GM23248 (cell line): Measurements from ENCODE around the gene OR2B6. TPM values are rescaled to one million over a fixed set of nuclear protein-coding genes. Genes with fewer than 3 reads are reported as not detected.

Experiments used
- DNase-seq: peaks from one replicate; pipeline ENCODE4 v3.0.0-alpha.2; 2015
- H2AFZ ChIP-seq: fragments of 200-600 bp; sonication (generic); 2 replicates; pipeline ENCODE4 v1.6.1; 2016; ENCODE audit warnings: antibody characterized with exemption
- H3F3A ChIP-seq: fragments of 200-600 bp; sonication (generic); 2 replicates; pipeline ENCODE4 v1.6.1; 2016; ENCODE audit warnings: mild to moderate bottlenecking, antibody characterized with exemption, mixed run types; ENCODE audit not compliant: insufficient read depth
- H3K27ac ChIP-seq: fragments of 200-600 bp; sonication (generic); 2 replicates; pipeline ENCODE4 v1.5.1; 2016; ENCODE audit warnings: mild to moderate bottlenecking
- H3K27me3 ChIP-seq: fragments of 200-600 bp; sonication (generic); replicated peaks from 2 replicates; pipeline ENCODE4 v1.6.1; 2016; ENCODE audit warnings: mild to moderate bottlenecking; ENCODE audit not compliant: insufficient read depth
- H3K36me3 ChIP-seq: fragments of 200-600 bp; sonication (generic); 2 replicates; pipeline ENCODE4 v1.6.1; 2016; ENCODE audit warnings: low read depth, mild to moderate bottlenecking
- H3K4me1 ChIP-seq: fragments of 200-600 bp; sonication (generic); 2 replicates; pipeline ENCODE4 v1.6.1; 2016; ENCODE audit warnings: mild to moderate bottlenecking; ENCODE audit not compliant: insufficient read depth
- H3K4me2 ChIP-seq: fragments of 200-600 bp; sonication (generic); one replicate; pipeline ENCODE4 v1.6.1; 2016; ENCODE audit warnings: mild to moderate bottlenecking; ENCODE audit not compliant: unreplicated experiment
- H3K4me3 ChIP-seq: fragments of 200-600 bp; sonication (generic); 2 replicates; pipeline ENCODE4 v1.5.1; 2016; ENCODE audit warnings: mild to moderate bottlenecking
- H3K79me2 ChIP-seq: fragments of 200-600 bp; sonication (generic); 2 replicates; pipeline ENCODE4 v1.6.1; 2016; ENCODE audit warnings: mild to moderate bottlenecking; ENCODE audit not compliant: insufficient read depth
- H3K9ac ChIP-seq: fragments of 200-600 bp; sonication (generic); 2 replicates; pipeline ENCODE4 v1.6.1; 2016; ENCODE audit warnings: mild to moderate bottlenecking
- H3K9me2 ChIP-seq: fragments of 200-600 bp; sonication (generic); 2 replicates; pipeline ENCODE4 v1.6.1; 2016; ENCODE audit warnings: mixed run types, mild to moderate bottlenecking, moderate library complexity; ENCODE audit not compliant: insufficient read depth
- H3K9me3 ChIP-seq: fragments of 200-600 bp; sonication (generic); one replicate; pipeline ENCODE4 v1.6.1; 2017; ENCODE audit warnings: low read depth
- H4K20me1 ChIP-seq: fragments of 200-600 bp; sonication (generic); 2 replicates; pipeline ENCODE4 v1.6.0; 2016; ENCODE audit not compliant: insufficient read depth
- EZH2 ChIP-seq: fragments of 200-600 bp; sonication (generic); IDR thresholded peaks from 2 replicates; pipeline ENCODE4 v1.6.1; 2018; ENCODE audit warnings: antibody characterized with exemption, mild to moderate bottlenecking; ENCODE audit not compliant: insufficient read depth, poor library complexity, severe bottlenecking
- EZH2phosphoT487 ChIP-seq: fragments of 200-600 bp; sonication (generic); IDR thresholded peaks from 2 replicates; pipeline ENCODE4 v1.6.1; 2018; ENCODE audit warnings: antibody characterized with exemption, moderate library complexity, mild to moderate bottlenecking, low read depth; ENCODE audit not compliant: insufficient read depth
- WGBS, 2 experiments: methylation state at CpG; one replicate each; pipeline ENCODE4 v1.1.6; 2015 to 2017; ENCODE audit warnings: low lambda C conversion rate in 2 of 2, low coverage in 1 of 2; ENCODE audit errors: missing lambda C conversion rate in 2 of 2; 5-methylcytosine and 5-hydroxymethylcytosine counted together
- in situ Hi-C: fragments of 300-500 bp; cut with MboI; formaldehyde crosslinking; loops from 2 replicates; pipeline ENCODE4 v1.15.0; 2020
- polyA plus RNA-seq: library from polyadenylated mRNA; unstranded; fragments of >200 nt; fragmentation: Nextera tagmentation; extraction: Ambion mirVana; gene quantifications from 2 replicates; pipeline ENCODE4 v1.2.1, GENCODE V29; 2016
- total RNA-seq: library from RNA; depleted of rRNA; stranded (reverse); fragments of >200 nt; shearing (Covaris generic); gene quantifications from 2 replicates; pipeline ENCODE4 v1.2.3, GENCODE V29; 2014

Gene OR2B6
- total and polyA plus RNA-seq, 2 experiments from 2014 or later = not detected

GRCh38 chr6:27957516-27957915 is 475 bp downstream of the OR2B6 start:
- H3K79me2 ChIP-seq = no peaks in the 10 kb centered on the region
- H3F3A ChIP-seq = no peaks in the 10 kb centered on the region
- H4K20me1 ChIP-seq = no peaks in the 10 kb centered on the region
- H3K9ac ChIP-seq = no peak overlapping the region
- H3K36me3 ChIP-seq = no peaks in the 10 kb centered on the region
- TF ChIP-seq EZH2phosphoT487 (no peak), EZH2 (no peak)
- H3K4me1 ChIP-seq = no peaks in the 10 kb centered on the region
- in situ Hi-C loops = no loop called here
- no peak overlapping the region for H3K4me2 ChIP-seq
- no peak overlapping the region for H3K27ac ChIP-seq
- H3K9me3 ChIP-seq = no peaks in the 10 kb centered on the region
- H2AFZ ChIP-seq = no peak overlapping the region
- WGBS, 2 experiments = 31 to 34% methylated on average over 4 of the region's 4 CpGs
- H3K27me3 ChIP-seq = no peaks in the 10 kb centered on the region
- H3K4me3 ChIP-seq = no peak overlapping the region
- 0 out of 2 replicates have a peak, but pooled peaks cover 4% of the 10 kb centered on the region for H3K9me2 ChIP-seq
- no peak for DNase-seq

GRCh38 chr6:27962506-27962905 is 5.5 kb downstream of the OR2B6 start:
- H3K4me2 ChIP-seq = no peak overlapping the region
- no peaks in the 10 kb centered on the region for H3K36me3 ChIP-seq
- 40 to 52% methylated on average over 3 of the region's 3 CpGs for WGBS, 2 experiments
- no peaks in the 10 kb centered on the region for H3K4me1 ChIP-seq
- H4K20me1 ChIP-seq = no peaks in the 10 kb centered on the region
- in situ Hi-C loops = no loop called here
- H3K27me3 ChIP-seq = no peaks in the 10 kb centered on the region
- TF ChIP-seq EZH2 = no peak
- TF ChIP-seq EZH2phosphoT487 = no peak
- 0 out of 2 replicates have a peak, but pooled peaks cover 4% of the 10 kb centered on the region for H3K9me2 ChIP-seq
- no peaks in the 10 kb centered on the region for H3K9me3 ChIP-seq
- no peak overlapping the region for H2AFZ ChIP-seq
- H3K79me2 ChIP-seq = no peaks in the 10 kb centered on the region
- no peak overlapping the region for H3K9ac ChIP-seq
- no peak overlapping the region for H3K4me3 ChIP-seq
- no peak for DNase-seq
- no peaks in the 10 kb centered on the region for H3F3A ChIP-seq
- no peak overlapping the region for H3K27ac ChIP-seq

GRCh38 chr6:27966044-27966443 is 9.0 kb downstream of the OR2B6 start:
- H2AFZ ChIP-seq = no peak overlapping the region
- no peak overlapping the region for H3K4me2 ChIP-seq
- no peak overlapping the region for H3K9ac ChIP-seq
- in situ Hi-C loops = no loop called here
- H3K4me1 ChIP-seq = no peaks in the 10 kb centered on the region
- no peaks in the 10 kb centered on the region for H3F3A ChIP-seq
- no peak overlapping the region for H3K4me3 ChIP-seq
- TF ChIP-seq EZH2phosphoT487 (no peak), EZH2 (no peak)
- H3K9me2 ChIP-seq = 0 out of 2 replicates have a peak, but pooled peaks cover under 1% of the 10 kb centered on the region
- H3K36me3 ChIP-seq = no peaks in the 10 kb centered on the region
- DNase-seq = no peak
- H3K27ac ChIP-seq = no peak overlapping the region
- H4K20me1 ChIP-seq = no peaks in the 10 kb centered on the region
- H3K79me2 ChIP-seq = no peaks in the 10 kb centered on the region
- H3K27me3 ChIP-seq = no peaks in the 10 kb centered on the region
- WGBS, 2 experiments = 27 to 35% methylated on average over 4 of the region's 4 CpGs
- H3K9me3 ChIP-seq = no peaks in the 10 kb centered on the region

DNA sequence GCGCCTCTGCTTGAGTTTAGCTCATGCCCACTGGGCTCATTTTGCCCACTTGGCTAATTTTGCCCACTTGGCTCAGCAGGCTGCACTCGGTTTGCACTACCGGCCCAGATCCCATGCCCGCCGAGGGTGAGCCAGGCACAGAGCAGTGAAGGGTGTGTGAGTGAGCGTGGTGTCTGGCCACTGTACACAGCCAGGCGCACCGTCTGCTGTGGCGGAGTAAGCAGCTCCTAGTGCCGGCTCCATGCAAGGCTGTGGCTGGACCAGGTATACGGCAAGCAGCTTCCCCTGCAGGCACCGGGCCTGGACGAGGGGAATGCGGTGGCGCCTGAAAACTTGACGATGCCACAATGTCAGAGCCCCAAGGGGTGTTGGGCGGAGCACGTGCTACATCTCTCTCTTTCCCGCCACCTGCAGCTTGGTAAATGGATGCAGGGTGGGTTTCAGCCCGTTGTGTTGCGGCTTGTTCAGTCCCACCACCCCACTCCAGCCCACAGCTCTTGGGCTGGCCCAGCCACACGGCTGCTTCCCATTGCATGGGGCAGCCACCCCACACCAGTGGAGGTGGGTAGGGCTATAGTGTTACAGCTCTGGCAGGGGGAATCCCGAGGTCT is 9.9 kb downstream of the OR2B6 start:
- H3K27ac ChIP-seq = no peak overlapping the region
- H3K9ac ChIP-seq = no peak overlapping the region
- H2AFZ ChIP-seq = no peak overlapping the region
- no peaks in the 10 kb centered on the region for H3K9me2 ChIP-seq
- no peaks in the 10 kb centered on the region for H3K79me2 ChIP-seq
- H3F3A ChIP-seq = no peaks in the 10 kb centered on the region
- H3K4me1 ChIP-seq = no peaks in the 10 kb centered on the region
- no peak overlapping the region for H3K4me3 ChIP-seq
- TF ChIP-seq EZH2 (no peak), EZH2phosphoT487 (no peak)
- H4K20me1 ChIP-seq = no peaks in the 10 kb centered on the region
- no peaks in the 10 kb centered on the region for H3K27me3 ChIP-seq
- 61 to 63% methylated on average over 19 to 23 of the region's 23 CpGs for WGBS, 2 experiments
- in situ Hi-C loops = no loop called here
- no peaks in the 10 kb centered on the region for H3K9me3 ChIP-seq
- no peak for DNase-seq
- no peaks in the 10 kb centered on the region for H3K36me3 ChIP-seq
- H3K4me2 ChIP-seq = no peak overlapping the region

DNA sequence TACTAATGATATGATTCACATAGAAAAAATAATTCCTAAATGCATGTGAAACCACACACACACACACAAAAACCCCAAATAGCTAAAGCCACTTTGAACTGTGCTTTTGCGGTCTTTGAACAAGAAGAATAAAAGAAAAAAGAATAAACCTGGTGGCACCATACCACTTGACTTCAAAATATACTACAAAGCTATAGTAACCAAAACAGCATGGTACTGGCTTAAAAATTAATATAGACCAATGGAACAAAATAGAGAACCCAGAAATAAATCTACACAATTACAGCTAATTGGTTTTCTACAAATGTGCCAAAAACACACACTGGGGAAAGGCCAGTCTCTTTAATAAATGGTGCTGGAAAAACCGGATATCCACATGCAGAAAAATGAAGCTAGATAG is 13.4 kb downstream of the OR2B6 start:
- H3K79me2 ChIP-seq = no peaks in the 10 kb centered on the region
- H3K9me2 ChIP-seq = no peaks in the 10 kb centered on the region
- H3K27me3 ChIP-seq = no peaks in the 10 kb centered on the region
- H3K36me3 ChIP-seq = no peaks in the 10 kb centered on the region
- no peaks in the 10 kb centered on the region for H3K9me3 ChIP-seq
- 27 to 32% methylated on average over 2 of the region's 2 CpGs for WGBS, 2 experiments
- H3F3A ChIP-seq = no peaks in the 10 kb centered on the region
- H3K4me3 ChIP-seq = no peak overlapping the region
- H3K27ac ChIP-seq = no peak overlapping the region
- H3K9ac ChIP-seq = no peak overlapping the region
- no peak overlapping the region for H2AFZ ChIP-seq
- H4K20me1 ChIP-seq = no peaks in the 10 kb centered on the region
- TF ChIP-seq EZH2phosphoT487 (no peak), EZH2 (no peak)
- no peak overlapping the region for H3K4me2 ChIP-seq
- in situ Hi-C loops = no loop called here
- no peaks in the 10 kb centered on the region for H3K4me1 ChIP-seq
- no peak for DNase-seq
